ENCODE data around the gene DAPP1.
"Not testable (repeated sequence)": the region's sequence is repeated elsewhere in the genome, so short reads cannot be mapped to it uniquely, and the experiment has no call there.

DAPP1 gene

GRCh38 chr4:99825272-99825671 is 8.6 kb downstream of the DAPP1 start:
- DNase-seq (ENCODE audit: low spot score) = no peak

- DNase-seq (ENCODE audit: low spot score) = no peak
Measured at GRCh38 chr4:99826016-99826415, 9.4 kb downstream of the DAPP1 start.

- peak; percentile 53 for DNase-seq (ENCODE audit: low spot score)
Measured at GRCh38 chr4:99827454-99827853, 10.8 kb downstream of the DAPP1 start.

- no peak for DNase-seq (ENCODE audit: low spot score)
Measured at GRCh38 chr4:99827857-99828256, 11.2 kb downstream of the DAPP1 start.

- DNase-seq (ENCODE audit: low spot score) = no peak
Measured at GRCh38 chr4:99828477-99828876, 11.8 kb downstream of the DAPP1 start.

DNA sequence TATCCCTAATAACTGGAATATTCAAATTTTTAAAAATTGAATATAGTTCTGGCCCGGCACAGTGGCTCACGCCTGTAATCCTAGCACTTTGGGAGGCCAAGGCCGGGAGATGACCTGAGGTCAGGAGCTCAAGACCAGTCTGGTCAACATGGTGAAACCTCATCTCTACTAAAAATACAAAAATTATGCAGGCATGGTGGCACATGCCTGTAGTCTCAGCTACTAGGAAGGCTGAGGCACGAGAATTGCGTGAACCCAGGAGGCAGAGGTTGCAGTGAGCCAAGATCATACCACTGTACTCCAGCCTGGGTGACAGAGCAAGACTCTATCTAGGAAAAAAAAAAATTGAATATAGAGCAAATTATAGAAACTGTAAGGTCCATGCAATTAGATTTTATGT is 13.4 kb downstream of the DAPP1 start:
- DNase-seq (ENCODE audit: low spot score) = not testable (repeated sequence)

- DNase-seq (ENCODE audit: low spot score) = no peak
Measured at GRCh38 chr4:99832321-99832720, 15.7 kb downstream of the DAPP1 start.

DNA sequence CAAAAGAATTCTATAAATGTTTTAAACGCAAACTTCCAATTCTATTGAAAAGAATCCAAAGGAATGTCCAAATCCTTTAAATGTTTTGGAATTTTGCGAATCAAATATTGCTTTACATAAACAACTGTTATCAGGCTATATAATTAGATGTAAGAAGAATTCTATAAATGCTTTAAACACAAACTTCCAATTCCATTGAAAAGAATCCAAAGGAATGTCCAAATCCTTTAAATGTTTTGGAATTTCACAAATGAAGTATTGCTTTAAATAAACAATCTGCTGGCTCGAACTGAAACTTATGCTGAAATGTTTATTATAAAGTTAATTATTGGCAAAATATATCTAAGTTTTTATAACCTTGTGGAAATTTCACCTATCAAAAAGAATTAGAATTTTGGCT is 16.1 kb downstream of the DAPP1 start:
- no peak for DNase-seq (ENCODE audit: low spot score)

- DNase-seq (ENCODE audit: low spot score) = no peak
Measured at GRCh38 chr4:99833756-99834155, 17.1 kb downstream of the DAPP1 start.

DNA sequence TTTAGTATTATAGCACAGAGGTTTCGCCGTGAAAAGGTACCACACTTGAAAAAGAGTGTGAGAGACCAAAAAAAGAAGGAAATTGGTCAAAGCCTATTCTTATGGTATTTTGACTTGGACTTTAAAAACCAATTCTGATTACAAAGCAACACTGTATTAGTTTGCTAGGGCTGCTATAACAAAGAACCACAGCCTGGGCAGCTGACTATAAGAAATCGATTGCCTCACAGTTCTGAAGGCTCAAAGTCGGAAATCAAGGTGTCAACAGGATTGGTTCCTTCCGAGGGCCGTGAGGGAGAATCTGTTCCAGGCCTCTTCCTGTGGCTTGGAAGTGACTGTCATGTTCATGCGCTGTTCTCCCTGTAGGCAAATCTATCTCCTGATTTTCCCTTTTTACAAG is 17.9 kb downstream of the DAPP1 start:
- no peak for DNase-seq (ENCODE audit: low spot score)

- DNase-seq (ENCODE audit: low spot score) = no peak
Measured at GRCh38 chr4:99835942-99836341, 19.3 kb downstream of the DAPP1 start.

DNA sequence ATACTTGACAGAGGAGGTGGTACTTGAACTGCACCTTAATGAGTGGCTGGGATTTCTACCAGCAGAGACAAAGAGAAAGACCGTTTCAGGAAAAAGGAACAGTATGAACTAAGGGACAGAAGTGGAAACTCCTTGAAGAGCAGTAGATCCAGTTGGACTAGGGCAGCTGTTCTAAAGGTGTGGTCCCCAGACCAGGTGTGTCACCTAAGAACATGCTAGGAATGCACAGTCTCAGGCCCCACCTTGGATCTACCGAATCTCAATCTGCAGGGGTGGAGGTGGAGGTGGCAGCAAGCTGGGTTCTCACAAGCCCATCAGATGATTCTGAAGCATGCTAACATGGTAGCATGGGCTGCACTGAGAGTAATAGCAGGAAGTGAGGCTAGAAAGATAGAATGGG is 22.3 kb downstream of the DAPP1 start:
- DNase-seq (ENCODE audit: low spot score) = no peak

GRCh38 chr4:99841129-99841528 is 24.5 kb downstream of the DAPP1 start:
- DNase-seq (ENCODE audit: low spot score) = no peak

GRCh38 chr4:99843413-99843812 is 26.8 kb downstream of the DAPP1 start:
- DNase-seq (ENCODE audit: low spot score) = no peak

GRCh38 chr4:99844048-99844447 is 27.4 kb downstream of the DAPP1 start:
- DNase-seq (ENCODE audit: low spot score) = no peak

GRCh38 chr4:99845179-99845578 is 28.6 kb downstream of the DAPP1 start:
- DNase-seq (ENCODE audit: low spot score) = no peak

DNA sequence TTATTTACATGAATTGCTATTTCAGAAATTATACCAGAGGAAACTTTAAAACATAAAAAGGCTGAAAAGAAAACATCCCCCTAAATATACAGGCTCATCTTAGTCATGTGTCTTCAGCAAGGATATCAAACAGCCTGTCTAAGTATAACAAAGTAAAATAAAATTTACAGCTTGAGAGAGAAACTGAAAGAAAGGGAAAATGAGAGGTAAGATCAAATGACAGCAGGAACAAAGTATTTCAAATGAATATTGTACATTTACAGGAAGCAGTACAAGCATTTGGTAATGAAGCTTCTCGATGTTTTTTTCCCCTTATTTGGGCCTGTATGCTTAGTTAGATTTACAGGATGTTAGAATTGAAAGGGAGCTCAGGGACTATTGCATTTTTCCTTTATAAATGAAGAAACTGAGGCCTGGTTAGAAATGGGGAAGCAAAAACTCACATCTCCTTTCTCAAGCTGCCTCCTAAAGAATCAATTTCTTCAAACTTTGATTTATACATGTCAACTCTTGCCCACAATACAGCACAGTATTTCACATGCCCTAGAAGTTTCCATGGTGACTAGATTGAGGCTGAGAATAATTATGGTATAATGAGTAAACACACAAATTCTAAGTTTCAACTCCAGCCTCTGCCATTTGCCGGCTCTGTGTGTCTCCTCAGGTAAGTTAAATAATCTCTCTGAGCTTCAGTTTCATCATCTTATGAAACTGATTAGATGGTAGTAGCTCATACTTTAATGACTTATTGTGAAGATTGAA is 29.3 kb downstream of the DAPP1 start:
- DNase-seq (ENCODE audit: low spot score) = no peak

GRCh38 chr4:99846891-99847290 is 30.3 kb downstream of the DAPP1 start:
- no peak for DNase-seq (ENCODE audit: low spot score)

GRCh38 chr4:99847362-99847976 is 30.8 kb downstream of the DAPP1 start:
- DNase-seq (ENCODE audit: low spot score) = no peak

DNA sequence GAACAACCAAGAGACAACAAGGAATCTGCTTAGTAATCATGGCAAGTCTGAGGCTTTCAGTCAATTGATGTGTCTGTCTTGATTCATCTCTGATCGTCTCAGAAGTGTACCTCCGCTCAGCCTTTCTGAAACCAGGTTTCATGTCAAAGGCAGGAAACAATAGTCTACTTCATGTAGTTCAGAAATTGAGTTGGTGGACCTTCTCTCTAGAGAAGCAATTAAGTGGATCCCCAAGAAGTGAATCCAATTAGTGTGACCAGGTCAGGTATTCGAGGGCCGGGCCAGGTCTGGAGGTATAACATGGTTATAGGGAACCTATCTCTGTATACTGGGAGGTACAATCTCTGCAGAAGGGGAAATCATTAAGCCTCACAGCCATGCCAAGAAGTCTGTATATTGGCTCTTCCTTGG is 32.0 kb downstream of the DAPP1 start:
- no peak for DNase-seq (ENCODE audit: low spot score)

DNA sequence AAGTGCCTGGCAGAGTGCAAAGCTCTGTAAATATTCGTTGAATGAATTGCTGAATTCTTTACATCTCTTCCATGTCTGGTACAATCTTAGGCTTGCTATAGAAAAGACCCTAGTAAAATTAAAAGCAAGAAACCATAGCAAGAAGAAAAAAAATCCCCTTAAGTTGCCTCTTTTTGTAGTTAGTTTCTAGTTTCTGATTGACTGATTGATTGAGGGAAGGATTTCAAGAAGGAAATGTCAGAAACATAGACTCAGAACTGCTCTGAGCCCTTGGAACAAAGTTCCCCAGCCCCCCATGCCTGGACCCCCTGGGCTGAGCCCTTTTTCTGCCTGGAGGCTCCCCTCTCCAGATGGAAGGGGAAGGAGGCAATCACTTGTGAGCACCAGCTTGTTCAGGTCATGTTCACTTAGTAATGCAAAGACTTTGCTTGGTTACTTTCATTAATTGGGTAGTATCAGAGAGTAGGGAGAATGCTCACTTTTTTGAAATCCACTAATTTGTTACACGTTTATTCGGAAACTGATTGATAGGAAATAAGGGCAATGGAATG is 35.6 kb downstream of the DAPP1 start:
- DNase-seq (ENCODE audit: low spot score) = no peak

DNA sequence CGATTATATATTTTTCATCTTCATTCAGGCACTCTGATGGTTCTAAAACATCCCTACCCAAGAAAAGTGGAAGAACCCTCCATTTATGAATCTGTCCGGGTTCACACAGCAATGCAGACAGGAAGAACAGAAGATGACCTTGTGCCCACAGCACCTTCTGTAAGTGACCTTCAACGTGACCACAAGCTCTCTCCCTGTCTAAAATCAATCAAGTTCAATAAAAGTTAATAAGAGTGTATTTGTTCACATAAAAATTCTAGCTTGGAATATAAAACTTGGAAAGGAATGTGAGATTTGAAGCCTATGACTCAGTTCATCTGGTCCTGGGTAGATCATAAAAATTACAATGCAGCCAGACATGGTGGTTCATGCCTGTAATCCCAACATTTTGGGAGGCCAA is 36.6 kb downstream of the DAPP1 start:
- no peak for DNase-seq (ENCODE audit: low spot score)

DNA sequence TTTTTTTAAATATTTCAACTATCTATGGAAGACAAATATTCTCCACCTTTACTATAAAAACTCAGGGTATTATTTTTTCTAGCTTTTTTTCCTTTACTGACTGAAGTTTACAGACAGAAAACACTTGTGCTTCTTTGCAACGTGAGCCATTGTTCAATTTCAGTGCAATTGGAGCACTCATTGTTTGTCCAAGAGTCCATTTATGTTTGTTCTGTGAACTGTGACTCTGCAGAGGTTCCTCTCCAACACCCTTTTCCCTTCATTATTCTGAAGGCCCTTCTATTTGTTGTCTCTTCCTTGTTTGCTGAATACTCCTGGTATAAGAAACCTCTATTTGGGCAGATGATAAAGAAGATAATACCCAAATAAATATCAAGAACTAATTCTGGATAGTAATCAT is 37.4 kb downstream of the DAPP1 start:
- DNase-seq (ENCODE audit: low spot score) = no peak

- no peak for DNase-seq (ENCODE audit: low spot score)
Measured at GRCh38 chr4:99855678-99856077, 39.1 kb downstream of the DAPP1 start.
